Measurements from ENCODE around the gene KRT17.
"Not testable (repeated sequence)": the region's sequence is repeated elsewhere in the genome, so short reads cannot be mapped to it uniquely, and the experiment has no call there.

Gene KRT17

DNA sequence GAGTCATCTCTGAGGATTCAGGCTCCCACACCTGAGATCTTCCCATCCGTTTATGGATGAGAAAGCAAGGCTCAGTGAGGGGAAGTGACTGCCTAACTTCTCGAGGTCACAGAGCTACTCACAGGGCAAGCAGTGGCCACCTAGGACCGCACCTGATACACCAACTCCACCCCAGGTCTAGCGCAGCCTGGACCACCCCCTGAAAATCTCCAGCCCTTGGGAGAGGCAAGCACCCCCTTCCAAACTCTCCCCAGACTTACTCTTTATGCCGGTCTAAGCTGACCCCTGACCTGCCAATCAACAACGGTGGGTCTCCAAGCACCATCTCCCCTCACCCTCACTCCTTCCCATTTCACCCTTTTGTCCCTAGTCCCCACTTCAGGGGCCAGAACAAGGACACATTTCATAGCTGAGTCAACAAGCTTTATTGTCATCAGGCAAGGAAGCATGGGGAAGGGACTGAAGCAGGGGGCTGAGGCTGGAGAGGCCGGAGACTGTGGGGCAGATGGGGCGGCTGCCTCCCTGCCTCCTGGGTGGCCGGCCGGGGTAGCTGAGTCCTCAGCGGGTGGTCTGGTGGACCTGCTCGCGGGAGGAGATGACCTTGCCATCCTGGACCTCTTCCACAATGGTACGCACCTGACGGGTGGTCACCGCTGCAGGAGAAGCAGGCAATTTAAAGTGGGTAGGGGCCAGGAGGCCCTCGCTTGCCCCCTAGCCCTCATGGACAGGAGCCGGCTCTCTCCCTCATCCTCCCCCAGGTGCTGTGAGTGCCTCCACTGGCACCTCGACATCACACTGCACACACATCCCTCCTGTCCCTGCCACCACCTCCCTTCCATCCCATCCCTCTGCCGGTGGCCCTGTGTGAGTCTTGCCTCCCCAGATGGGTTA, 5.1 kb downstream of the KRT17 start:
- no peak for DNase-seq

- DNase-seq = no peak
Observed at GRCh38 chr17:41618341-41619035, 5.9 kb downstream of the KRT17 start.

DNA sequence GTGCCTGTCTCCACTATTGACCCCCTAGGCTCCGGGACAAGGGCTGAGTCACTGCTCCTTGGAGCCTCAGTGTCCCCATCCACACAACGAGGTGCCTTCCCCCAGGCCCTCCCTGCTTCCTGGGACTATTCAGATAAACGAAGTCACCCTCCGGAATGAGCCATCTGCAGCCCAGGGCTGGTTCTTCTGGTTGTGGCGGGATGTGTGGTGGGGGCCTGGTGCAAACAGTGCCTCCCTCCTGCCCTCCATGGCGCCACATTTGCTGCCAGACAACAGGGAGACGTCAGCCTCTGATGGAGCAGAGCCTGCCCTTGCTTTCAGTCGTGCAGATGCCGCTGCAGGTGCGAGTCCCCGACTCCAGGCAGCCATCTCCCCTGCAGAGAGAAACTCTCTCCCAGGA, 6.7 kb downstream of the KRT17 start:
- no peak for DNase-seq

GRCh38 chr17:41617136-41617535, 7.2 kb downstream of the KRT17 start:
- no peak for DNase-seq

DNA sequence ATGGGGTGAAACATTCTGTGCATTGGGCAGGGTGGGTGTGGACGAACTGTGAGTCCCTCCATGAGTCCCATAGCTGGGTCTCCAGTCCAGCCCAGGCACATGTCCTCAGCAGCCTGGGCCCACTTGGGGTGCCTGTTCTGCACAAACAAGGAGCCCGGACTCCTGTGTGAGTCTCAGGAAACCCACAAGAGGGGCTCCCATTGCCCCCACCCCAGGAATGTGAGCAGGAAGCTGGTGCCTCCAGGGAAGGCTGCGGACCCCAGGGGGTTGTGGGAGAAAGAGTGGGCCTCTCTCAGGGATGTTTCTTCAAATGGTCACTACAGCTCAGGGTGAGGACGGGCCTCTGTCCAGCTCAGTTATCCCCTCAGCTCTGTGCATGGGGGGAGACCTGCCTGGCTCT, 7.9 kb downstream of the KRT17 start:
- DNase-seq = not testable (repeated sequence)

- no peak for DNase-seq
Observed at GRCh38 chr17:41615454-41615853, 8.9 kb downstream of the KRT17 start.

- not testable (repeated sequence) for DNase-seq
Observed at GRCh38 chr17:41614767-41615166, 9.6 kb downstream of the KRT17 start.

DNA sequence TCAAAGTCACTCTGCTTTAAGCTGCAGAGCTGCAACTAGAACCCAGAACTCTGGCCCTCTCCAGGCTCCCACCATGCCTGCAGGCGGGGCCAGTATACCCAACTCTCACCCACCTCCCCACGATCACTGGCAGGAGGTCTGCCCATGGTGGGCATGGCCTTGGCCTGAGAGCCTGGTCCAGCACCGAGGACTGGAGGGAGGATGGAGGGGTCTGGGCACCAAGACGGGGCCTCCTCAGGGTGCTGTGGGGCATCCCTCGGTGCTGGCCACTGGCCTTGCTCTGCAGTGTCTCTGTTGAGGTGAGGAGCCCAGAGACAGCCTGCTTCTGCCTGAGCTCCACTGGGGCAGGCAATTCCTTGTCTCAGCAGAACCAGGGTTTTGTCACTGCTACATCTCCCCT, 10.3 kb downstream of the KRT17 start:
- DNase-seq = no peak

GRCh38 chr17:41613277-41614082, 10.9 kb downstream of the KRT17 start:
- no peak for DNase-seq

GRCh38 chr17:41612376-41613160, 11.8 kb downstream of the KRT17 start, which contains the start of gene KRT16:
Gene KRT16 (minus strand): TSS chr17:41612767. CDS start chr17:41612688, 79 bp downstream.
- not testable (repeated sequence) for DNase-seq

GRCh38 chr17:41610965-41611640, 13.3 kb downstream of the KRT17 start:
- DNase-seq = no peak

DNA sequence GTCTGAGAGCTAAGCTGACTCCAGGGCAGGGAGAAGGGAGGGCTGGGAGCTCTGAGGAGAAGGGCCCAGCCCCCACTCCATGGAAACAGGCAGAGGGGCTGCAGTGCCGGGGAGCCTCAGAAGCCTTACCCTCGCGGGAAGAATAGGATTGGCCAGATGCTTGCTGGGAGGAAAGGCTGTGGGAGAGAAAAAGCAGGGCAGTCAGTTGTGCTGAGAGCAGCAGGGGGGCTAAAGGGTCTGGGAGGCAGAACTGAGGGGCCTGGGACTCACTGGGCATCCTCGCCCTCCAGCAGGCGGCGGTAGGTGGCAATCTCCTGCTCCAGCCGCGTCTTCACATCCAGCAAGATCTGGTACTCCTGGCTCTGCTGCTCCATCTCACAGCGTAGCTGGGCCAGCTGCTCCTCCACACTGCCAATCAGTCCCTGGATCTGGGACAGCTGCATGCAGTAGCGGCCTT, 14.3 kb downstream of the KRT17 start:
- not testable (repeated sequence) for DNase-seq

DNA sequence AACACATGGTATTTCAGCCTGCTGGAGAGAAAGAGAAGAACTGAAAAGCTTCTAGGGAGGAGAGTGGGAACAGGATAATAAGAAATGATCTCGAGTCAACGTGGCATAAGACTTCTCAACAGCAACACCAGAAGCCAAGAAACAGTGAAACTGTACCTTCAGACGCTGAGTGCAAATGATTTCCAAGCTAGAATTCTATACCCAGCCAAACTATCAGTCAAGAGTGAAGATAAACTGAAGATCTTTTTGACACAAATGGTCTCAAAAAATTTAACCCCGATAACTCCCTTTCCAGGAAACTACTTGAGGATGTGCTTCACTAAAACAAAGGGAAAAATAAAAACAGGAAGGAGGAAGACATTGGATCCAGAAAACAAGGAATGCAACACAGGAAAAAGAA, 17.4 kb downstream of the KRT17 start:
- not testable (repeated sequence) for DNase-seq

- DNase-seq = no peak
Observed at GRCh38 chr17:41602524-41602923, 21.9 kb downstream of the KRT17 start.

DNA sequence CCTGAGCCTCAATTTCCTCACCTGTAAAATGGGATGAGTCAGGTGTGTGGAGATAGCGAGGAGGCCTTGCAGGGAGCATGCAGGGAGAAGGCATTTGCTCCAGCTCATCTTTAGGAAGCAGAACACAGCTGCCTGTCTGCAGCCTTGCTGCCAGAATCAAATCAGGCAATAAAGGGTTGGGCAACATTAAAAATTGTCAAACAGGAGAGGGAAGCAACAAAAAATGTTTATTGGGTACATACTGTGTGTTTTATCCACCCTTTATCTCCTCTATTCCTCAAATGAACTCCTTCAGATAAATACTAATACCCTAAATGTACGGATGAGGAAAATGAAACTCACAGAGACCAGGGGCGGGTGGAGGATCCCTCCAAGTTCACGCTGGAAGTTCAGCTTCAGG, 24.1 kb downstream of the KRT17 start:
- no peak for DNase-seq

DNA sequence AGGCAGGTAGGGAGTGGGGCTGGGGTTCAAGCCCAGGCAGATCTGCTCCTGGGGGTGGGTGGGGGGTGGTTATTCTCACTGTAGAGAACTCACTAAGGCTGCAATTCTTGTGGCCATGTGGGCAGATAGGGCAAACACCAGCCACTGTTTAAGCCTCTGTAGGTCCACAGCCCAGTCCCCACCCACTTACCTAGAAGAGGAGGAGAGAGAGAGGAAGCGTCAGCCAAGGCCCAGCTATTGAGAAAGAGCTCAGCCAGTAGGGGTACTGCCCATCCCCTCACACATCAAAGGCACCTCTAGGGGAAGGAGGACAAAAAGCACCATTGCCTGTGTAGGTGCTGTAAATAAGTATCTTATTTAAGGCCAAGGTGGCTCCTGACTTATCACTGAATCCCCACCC, 24.7 kb downstream of the KRT17 start:
- DNase-seq = no peak

DNA sequence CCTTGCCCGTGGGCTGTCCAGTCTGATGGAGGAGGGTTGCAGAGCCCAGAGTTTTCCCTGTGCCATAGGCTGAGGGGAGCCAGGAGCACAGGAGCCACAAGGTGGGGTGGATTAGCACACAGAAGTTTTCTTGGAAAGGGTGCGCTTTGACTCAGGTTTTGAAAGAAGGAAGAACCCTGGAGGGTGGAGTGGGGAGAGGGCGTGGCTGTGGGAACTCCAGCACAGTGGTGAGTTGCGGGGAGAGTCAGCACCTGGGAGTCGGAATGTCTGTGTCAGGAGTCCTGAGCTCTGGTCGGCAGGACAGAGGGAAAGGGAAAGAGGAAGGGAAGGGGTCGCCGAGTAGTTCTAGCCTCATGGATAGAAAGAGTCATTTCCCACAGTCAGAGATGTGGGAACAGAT, 28.8 kb downstream of the KRT17 start:
- DNase-seq = no peak

GRCh38 chr17:41594363-41594915, 29.9 kb downstream of the KRT17 start:
- DNase-seq = no peak

DNA sequence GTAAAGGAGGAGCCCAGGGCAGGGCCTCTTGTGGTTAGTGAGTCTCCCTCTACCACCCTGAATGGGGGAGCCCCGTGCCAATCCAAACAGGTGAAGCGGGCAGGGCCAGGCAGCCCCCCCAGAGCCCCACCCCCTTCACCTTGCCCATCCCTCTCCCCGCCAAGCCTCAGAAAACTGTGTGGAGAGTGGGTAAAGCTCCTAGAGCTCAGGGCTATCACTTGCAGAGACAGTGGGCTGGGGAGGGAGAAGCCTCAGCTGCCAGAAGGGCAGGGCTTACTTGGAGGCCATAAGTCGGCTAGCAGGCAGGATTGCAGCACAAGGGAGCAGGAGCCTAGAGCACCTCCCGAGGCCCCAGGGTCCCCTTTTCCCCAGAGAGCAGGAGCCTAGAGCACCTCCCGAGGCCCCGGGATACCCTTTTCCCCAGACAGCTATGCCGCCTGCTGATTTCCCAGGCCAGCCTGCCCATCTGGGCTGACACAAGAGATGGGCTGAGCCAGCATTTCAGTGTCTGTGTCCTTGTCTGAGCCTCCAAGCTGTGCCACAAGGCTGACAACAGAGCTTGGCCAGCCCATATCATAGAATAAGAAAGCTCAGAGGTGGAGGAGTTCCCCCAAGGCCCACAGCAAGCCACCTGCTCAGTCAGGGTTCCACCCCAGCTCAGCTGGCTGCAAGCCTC, 30.9 kb downstream of the KRT17 start:
- no peak for DNase-seq

- DNase-seq = no peak
Observed at GRCh38 chr17:41592601-41593305, 31.6 kb downstream of the KRT17 start.
